AG10803 (cell line): ENCODE results near the gene PTH2.
"Not testable (repeated sequence)": the region's sequence is repeated elsewhere in the genome, so short reads cannot be mapped to it uniquely, and the experiment has no call there.

ENCODE experiments used
- DNase-seq: peaks from one replicate; pipeline ENCODE4 v3.0.0; 2010; ENCODE audit warnings: low read depth
- H3K4me3 ChIP-seq: 2 replicates; pipeline ENCODE4 v1.5.1; 2011; ENCODE audit warnings: mild to moderate bottlenecking, low read length, control low read depth
- TF ChIP-seq, protein P1 (sequence below): conservative IDR thresholded peaks from 2 replicates; pipeline ENCODE4 v1.5.1; 2011; ENCODE audit warnings: mild to moderate bottlenecking, low read length, control low read depth, inconsistent platforms

The PTH2 gene

DNA sequence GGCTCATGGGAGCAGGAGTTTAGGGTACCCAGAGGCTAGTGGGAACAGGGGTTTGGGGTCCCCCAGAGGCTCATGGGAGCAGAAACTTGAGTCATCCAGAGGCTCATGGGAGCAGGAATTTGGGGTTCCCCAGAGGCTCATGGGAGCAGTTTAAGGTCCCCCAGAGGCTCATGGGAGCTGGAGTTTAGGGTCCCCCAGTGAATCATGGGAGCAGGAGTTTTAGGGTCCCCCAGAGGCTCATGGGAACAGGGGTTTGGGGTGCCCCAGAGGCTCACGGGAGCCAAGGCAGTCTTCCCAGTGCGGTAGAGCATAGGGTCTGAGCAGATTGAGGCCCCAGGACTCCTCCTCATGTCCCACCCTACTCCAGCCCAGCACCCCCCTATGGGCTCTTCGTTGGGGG, 42.1 kb upstream of the PTH2 start:
- no peak overlapping the region for H3K4me3 ChIP-seq
- no peak for DNase-seq
- TF ChIP-seq, protein P1, sequence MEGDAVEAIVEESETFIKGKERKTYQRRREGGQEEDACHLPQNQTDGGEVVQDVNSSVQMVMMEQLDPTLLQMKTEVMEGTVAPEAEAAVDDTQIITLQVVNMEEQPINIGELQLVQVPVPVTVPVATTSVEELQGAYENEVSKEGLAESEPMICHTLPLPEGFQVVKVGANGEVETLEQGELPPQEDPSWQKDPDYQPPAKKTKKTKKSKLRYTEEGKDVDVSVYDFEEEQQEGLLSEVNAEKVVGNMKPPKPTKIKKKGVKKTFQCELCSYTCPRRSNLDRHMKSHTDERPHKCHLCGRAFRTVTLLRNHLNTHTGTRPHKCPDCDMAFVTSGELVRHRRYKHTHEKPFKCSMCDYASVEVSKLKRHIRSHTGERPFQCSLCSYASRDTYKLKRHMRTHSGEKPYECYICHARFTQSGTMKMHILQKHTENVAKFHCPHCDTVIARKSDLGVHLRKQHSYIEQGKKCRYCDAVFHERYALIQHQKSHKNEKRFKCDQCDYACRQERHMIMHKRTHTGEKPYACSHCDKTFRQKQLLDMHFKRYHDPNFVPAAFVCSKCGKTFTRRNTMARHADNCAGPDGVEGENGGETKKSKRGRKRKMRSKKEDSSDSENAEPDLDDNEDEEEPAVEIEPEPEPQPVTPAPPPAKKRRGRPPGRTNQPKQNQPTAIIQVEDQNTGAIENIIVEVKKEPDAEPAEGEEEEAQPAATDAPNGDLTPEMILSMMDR, result no peak

DNA sequence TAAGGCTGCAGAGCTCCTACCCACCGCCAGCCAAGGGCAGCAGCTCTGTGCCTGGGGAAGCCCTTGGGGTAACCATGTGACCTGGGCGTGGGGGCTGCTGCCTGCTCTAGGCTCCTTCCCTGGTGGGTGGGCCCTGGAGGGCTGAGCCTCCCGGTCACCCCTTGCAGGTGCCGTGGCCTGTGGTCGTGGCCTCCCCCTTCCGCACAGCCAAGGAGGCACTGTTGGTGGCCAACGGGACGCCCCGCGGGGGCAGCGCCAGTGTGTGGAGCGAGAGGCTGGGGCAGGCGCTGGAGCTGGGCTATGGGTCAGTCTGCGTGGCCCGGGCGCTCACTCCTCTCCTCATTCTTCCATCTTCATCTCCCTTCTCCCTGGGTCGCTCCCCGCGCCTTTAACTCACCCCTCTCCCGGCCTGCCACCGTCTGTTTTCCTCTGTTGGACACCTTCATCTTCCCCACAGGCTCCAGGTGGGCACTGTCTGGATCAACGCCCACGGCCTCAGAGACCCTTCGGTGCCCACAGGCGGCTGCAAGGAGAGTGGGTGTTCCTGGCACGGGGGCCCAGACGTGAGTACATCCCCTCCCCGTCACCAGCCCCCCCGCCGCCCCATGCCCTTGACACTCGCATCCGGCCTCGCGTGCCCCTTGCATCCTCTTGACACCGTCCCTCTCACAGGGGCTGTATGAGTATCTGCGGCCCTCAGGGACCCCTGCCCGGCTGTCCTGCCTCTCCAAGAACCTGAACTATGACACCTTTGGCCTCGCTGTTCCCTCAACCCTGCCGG, 40.9 kb upstream of the PTH2 start:
- TF ChIP-seq, protein P1, result no peak
- no peak for DNase-seq

DNA sequence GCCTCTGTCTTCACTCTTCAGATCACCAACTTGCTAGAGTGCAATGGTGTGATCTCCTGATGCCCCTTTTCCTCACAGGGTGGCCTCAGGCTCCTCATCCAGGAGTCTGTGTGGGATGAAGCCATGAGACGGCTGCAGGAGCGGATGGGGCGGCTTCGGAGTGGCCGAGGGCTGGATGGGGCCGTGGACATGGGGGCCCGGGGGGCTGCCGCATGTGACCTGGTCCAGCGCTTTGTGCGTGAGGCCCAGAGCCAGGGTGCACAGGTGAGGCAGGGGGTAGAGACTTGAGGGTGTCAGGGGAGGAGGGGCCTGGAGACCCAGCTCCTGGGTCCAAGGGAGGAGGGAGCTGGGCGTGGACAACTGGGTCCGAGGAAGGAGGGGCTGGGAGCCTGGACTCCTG, 39.3 kb upstream of the PTH2 start:
- H3K4me3 ChIP-seq, result no peak overlapping the region
- DNase-seq, result no peak
- TF ChIP-seq, protein P1, result no peak

More for the DNA sequence above, 40.9 kb upstream of the PTH2 start:
- no peak overlapping the region for H3K4me3 ChIP-seq

DNA sequence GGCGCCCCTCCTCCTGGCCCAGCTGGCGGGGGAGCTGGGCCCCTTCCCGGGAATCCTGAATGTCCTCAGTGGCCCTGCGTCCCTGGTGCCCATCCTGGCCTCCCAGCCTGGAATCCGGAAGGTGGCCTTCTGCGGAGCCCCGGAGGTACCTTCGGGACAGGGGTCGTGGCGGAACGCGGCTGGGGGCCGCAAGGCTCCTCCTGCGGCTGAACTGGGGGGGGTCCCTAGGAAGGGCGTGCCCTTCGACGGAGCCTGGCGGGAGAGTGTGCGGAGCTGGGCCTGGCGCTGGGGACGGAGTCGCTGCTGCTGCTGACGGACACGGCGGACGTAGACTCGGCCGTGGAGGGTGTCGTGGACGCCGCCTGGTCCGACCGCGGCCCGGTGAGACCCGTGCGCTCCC, 38.4 kb upstream of the PTH2 start:
- H3K4me3 ChIP-seq, result no peak overlapping the region
- no peak for DNase-seq
- TF ChIP-seq, protein P1, result no peak

DNA sequence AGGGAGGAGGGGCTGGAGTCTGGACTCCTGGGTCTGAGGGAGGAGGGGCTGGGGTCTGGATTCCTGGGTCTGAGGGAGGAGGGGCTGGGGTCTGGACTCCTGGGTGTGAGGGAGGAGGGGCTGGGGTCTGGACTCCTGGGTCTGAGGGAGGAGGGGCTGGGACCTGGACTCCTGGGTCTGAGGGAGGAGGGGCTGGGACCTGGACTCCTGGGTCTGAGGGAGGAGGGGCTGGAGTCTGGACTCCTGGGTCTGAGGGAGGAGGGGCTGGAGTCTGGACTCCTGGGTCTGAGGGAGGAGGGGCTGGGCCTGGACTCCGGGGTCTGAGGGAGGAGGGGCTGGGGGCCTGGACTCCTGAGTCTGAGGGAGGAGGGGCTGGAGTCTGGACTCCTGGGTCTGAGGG, 37.9 kb upstream of the PTH2 start:
- H3K4me3 ChIP-seq, DNase-seq: not testable (repeated sequence)

DNA sequence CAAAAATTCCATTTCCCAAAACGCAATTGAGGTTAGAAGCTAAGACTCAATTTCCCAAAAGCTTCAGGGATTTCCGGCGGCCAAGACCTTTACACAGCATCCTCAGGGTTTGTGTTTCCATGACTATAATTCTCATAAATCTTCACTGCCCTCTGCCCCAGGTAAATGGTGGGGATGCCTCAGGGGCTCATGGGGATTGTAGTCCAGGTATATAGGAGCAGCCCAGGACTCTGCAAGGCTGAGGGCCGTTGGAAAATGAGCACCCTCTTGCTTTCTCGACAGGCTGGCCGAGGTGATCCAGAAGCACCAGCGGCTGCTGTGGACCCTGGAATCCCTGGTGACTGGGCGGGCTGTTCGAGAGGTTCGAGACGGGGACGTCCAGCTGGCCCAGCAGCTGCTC, 36.1 kb upstream of the PTH2 start:
- no peak overlapping the region for H3K4me3 ChIP-seq
- TF ChIP-seq, protein P1, result no peak
- no peak for DNase-seq

DNA sequence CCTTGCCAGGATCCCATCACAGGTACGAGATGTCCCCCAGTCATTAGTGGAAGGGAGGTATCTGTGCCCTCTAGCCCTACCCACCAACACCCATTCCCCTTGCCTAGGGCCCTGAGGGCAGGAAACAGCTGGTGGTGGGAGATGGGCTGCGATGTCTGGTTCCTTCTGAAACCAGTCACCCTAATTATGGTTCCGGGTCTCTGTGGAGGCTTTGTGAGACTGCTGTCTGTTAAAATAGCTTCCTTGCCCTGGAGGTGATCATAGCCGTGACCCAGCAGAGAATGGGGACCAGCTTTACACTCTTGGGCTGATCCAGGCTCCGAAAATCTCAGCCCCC, 35.3 kb upstream of the PTH2 start:
- no peak overlapping the region for H3K4me3 ChIP-seq
- TF ChIP-seq, protein P1, result no peak
- DNase-seq, result no peak
